ENCODE data around the gene ADCY6.

DNA sequence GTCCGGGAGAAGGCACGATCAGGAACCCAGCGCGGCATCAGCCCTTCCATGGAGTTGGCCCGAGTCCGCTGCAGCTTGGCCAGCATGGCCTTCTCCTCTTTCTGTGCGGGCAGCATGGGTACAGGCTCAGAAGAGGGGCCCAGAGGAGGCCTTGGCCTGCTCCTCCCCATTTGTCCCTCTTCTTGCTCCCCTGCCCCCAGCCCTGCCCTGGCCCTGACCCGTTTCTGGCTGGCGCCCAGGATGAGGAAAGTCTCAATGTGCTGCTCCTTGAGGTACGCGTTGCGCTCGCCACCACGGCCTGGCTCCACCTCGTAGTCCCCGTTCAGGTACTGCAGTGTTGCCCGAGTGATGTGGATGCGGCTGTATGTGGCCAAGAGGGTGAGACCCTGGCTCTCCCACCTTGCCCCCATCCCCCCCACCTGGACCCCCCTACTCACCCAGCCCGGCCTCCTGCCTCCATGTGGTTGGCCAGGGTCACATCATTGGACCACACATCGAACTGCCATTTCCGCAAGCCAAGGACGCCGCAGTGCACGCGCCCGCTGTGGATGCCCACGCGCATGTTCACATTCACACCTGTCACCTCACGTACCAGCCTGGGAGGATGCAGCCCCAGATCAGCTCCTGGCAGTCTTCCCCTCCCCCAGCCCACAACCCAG lies 12.8 kb downstream of the ADCY6 start:
- TF ChIP-seq, protein P1, sequence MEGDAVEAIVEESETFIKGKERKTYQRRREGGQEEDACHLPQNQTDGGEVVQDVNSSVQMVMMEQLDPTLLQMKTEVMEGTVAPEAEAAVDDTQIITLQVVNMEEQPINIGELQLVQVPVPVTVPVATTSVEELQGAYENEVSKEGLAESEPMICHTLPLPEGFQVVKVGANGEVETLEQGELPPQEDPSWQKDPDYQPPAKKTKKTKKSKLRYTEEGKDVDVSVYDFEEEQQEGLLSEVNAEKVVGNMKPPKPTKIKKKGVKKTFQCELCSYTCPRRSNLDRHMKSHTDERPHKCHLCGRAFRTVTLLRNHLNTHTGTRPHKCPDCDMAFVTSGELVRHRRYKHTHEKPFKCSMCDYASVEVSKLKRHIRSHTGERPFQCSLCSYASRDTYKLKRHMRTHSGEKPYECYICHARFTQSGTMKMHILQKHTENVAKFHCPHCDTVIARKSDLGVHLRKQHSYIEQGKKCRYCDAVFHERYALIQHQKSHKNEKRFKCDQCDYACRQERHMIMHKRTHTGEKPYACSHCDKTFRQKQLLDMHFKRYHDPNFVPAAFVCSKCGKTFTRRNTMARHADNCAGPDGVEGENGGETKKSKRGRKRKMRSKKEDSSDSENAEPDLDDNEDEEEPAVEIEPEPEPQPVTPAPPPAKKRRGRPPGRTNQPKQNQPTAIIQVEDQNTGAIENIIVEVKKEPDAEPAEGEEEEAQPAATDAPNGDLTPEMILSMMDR (IDR thresholded peaks at IDR 0.05) = no peak
- no peak for TF ChIP-seq POLR2A (IDR thresholded peaks at IDR 0.05)

Data from adrenal gland (tissue), 5 donors.